Gastrocnemius medialis (tissue), 4 donors: ENCODE data around the gene TCF7L2. TPM values are rescaled to one million over a fixed set of nuclear protein-coding genes. Genes with fewer than 3 reads are reported as not detected.

Experiments used
- ATAC-seq, 2 donors: fragments of 150-250 bp; one replicate each; pipeline ENCODE4 v1.9.1; 2016
- DNase-seq, 2 donors: peaks; one replicate each; pipeline ENCODE4 v3.0.0-alpha.2; 2019
- H3K27ac ChIP-seq, 4 donors: fragments of 200-600 bp; sonication (generic); 1 replicate in 1 of 4; 2 replicates in 3 of 4; pipeline ENCODE4 v1.5.1; 2016 to 2018; ENCODE audit warnings: mild to moderate bottlenecking in 2 of 4, moderate library complexity in 1 of 4
- H3K27me3 ChIP-seq, 3 donors: fragments of 200-600 bp; sonication (generic) in 2 of 3; 1 replicate in 1 of 3; 2 replicates in 2 of 3; pipeline versions ENCODE4 v1.5.1 to v1.6.0; 2016 to 2019; ENCODE audit warnings: mild to moderate bottlenecking in 1 of 3, moderate library complexity in 1 of 3
- H3K36me3 ChIP-seq, 2 donors: fragments of 200-600 bp; sonication (generic) in 1 of 2; one replicate each; pipeline ENCODE4 v1.5.1; 2017 to 2018
- H3K4me1 ChIP-seq, 2 donors: fragments of 200-600 bp; sonication (generic) in 1 of 2; one replicate each; pipeline ENCODE4 v1.5.1; 2016 to 2017; ENCODE audit warnings: mild to moderate bottlenecking in 2 of 2
- H3K4me3 ChIP-seq, 4 donors: fragments of 200-600 bp; sonication (generic) in 3 of 4; 1 replicate in 1 of 4; 2 replicates in 3 of 4; pipeline ENCODE4 v1.5.1; 2016 to 2019; ENCODE audit warnings: mild to moderate bottlenecking in 2 of 4
- H3K9me3 ChIP-seq, 3 donors: fragments of 200-600 bp; sonication (generic) in 2 of 3; 1 replicate in 1 of 3; 2 replicates in 2 of 3; pipeline ENCODE4 v1.5.1; 2016 to 2019
- CTCF ChIP-seq, 5 experiments: fragments of 450-650 bp in 3 of 5; fragments of 200-600 bp in 2 of 5; sonication (generic) in 2 of 5; IDR thresholded peaks in 4 of 5; conservative IDR thresholded peaks in 1 of 5; 1 replicate in 4 of 5; 2 replicates in 1 of 5; pipeline ENCODE4 v1.5.1; 2016 to 2019; ENCODE audit warnings: antibody characterized with exemption in 5 of 5, mild to moderate bottlenecking in 3 of 5, moderate library complexity in 3 of 5
- POLR2A ChIP-seq, 2 donors: fragments of 450-650 bp; IDR thresholded peaks; one replicate each; pipeline ENCODE4 v1.6.1; 2017; ENCODE audit warnings: antibody characterized with exemption in 2 of 2, mild to moderate bottlenecking in 2 of 2, moderate library complexity in 2 of 2
- in situ Hi-C, 4 donors: fragments of 200-750 bp; cut with MboI; loops; one replicate each; pipeline versions ENCODE4 v1.15.0 to v1.8.0; 2017; ENCODE audit warnings: low sequenced_read_pairs in 4 of 4
- intact Hi-C: fragments of 100-400 bp; cut with DNase I; formaldehyde crosslinking; loops from one replicate; pipeline ENCODE4 v1.15.1; 2023; ENCODE audit warnings: low total_unique reads
- total RNA-seq, 4 donors: library from RNA; depleted of rRNA; stranded (reverse); fragments of >200 nt; gene quantifications; one replicate each; pipeline versions ENCODE4 v1.1.0 to v1.2.3, GENCODE V29; 2016

TCF7L2 gene
- total RNA-seq, 4 donors from 2014 or later = 4.6 to 5.1 (median 5.0) TPM

GRCh38 chr10:113175176-113175575 lies 225.1 kb downstream of the TCF7L2 start:
- DNase-seq = no peak
- Histone ChIP-seq H3K9me3 (no peaks in the 10 kb centered on the region), H3K4me3 (no peak overlapping the region), H3K27me3 (no peaks in the 10 kb centered on the region), H3K36me3 (no peaks in the 10 kb centered on the region), H3K4me1 (no peaks in the 10 kb centered on the region), H3K27ac (no peak overlapping the region)
- intact Hi-C loops = no loop called here
- no peak for TF ChIP-seq POLR2A (IDR thresholded peaks at IDR 0.05)
- TF ChIP-seq CTCF (IDR thresholded peaks at IDR 0.05 in 4 of 5, conservative IDR thresholded peaks at IDR 0.05 in 1 of 5) = no peak
- in situ Hi-C loops = no loop called here
- no peak for ATAC-seq

- no peaks in the 10 kb centered on the region for H3K4me1 ChIP-seq
- H3K4me3 ChIP-seq = no peak overlapping the region
- no peaks in the 10 kb centered on the region for H3K27me3 ChIP-seq
- no peak for ATAC-seq
- TF ChIP-seq CTCF (IDR thresholded peaks at IDR 0.05 in 4 of 5, conservative IDR thresholded peaks at IDR 0.05 in 1 of 5) = no peak
- no peak for TF ChIP-seq POLR2A (IDR thresholded peaks at IDR 0.05)
- H3K27ac ChIP-seq = no peak overlapping the region
- in situ Hi-C loops = no loop called here
- no peaks in the 10 kb centered on the region for H3K9me3 ChIP-seq
- H3K36me3 ChIP-seq = no peaks in the 10 kb centered on the region
- DNase-seq = no peak
- intact Hi-C loops = no loop called here
Observed at GRCh38 chr10:113175756-113176651, 226.0 kb downstream of the TCF7L2 start.

- ATAC-seq = no peak
- in situ Hi-C loops = no loop called here
- no peak for DNase-seq
- Histone ChIP-seq H3K27ac (no peak overlapping the region), H3K27me3 (no peaks in the 10 kb centered on the region), H3K36me3 (no peaks in the 10 kb centered on the region), H3K4me1 (no peaks in the 10 kb centered on the region), H3K4me3 (no peak overlapping the region), H3K9me3 (no peaks in the 10 kb centered on the region)
- TF ChIP-seq CTCF (IDR thresholded peaks at IDR 0.05 in 4 of 5, conservative IDR thresholded peaks at IDR 0.05 in 1 of 5) (no peak), POLR2A (IDR thresholded peaks at IDR 0.05) (no peak)
- intact Hi-C loops = no loop called here
Observed at GRCh38 chr10:113176652-113177155, 226.7 kb downstream of the TCF7L2 start.

- no peak for ATAC-seq
- no peaks in the 10 kb centered on the region for H3K27me3 ChIP-seq
- TF ChIP-seq CTCF (IDR thresholded peaks at IDR 0.05 in 4 of 5, conservative IDR thresholded peaks at IDR 0.05 in 1 of 5) = no peak
- TF ChIP-seq POLR2A (IDR thresholded peaks at IDR 0.05) = no peak
- H3K27ac ChIP-seq = no peak overlapping the region
- no peaks in the 10 kb centered on the region for H3K36me3 ChIP-seq
- in situ Hi-C loops (no loop called here), intact Hi-C loops (no loop called here)
- no peak overlapping the region for H3K4me3 ChIP-seq
- DNase-seq = no peak
- no peaks in the 10 kb centered on the region for H3K9me3 ChIP-seq
- H3K4me1 ChIP-seq = no peaks in the 10 kb centered on the region
Observed at GRCh38 chr10:113177156-113177935, 227.3 kb downstream of the TCF7L2 start.
